Measurements from ENCODE around the gene HCN2. TPM values are rescaled to one million over a fixed set of nuclear protein-coding genes. Genes with fewer than 3 reads are reported as not detected.

The HCN2 gene
- total RNA-seq, 5 donors from 2014 or later (not counting 1 experiment from before 2014, with no cell fraction given): 0.93 to 4.4 (median 3.6) TPM

- peaks cover 19 to 25% (median 25%) of the 10 kb centered on the region in 3 donors for H3K4me1 Mint-ChIP-seq
- ChIA-PET CTCF (no interaction called here), POLR2A (no interaction called here)
- peaks cover 12% of the 10 kb centered on the region for H3K36me3 Mint-ChIP-seq
- H3K4me3 Mint-ChIP-seq: no peak overlapping the region
- no peaks in the 10 kb centered on the region for H3K27me3 Mint-ChIP-seq
- Histone ChIP-seq H3K9me3 (no peaks in the 10 kb centered on the region), H3K36me3 (ENCODE audit: control insufficient read depth in 2 of 2, extremely low read depth in 1 of 2, insufficient read depth in 1 of 2, low read length in 1 of 2) (peaks cover 2 to 13% of the 10 kb centered on the region in 2 donors), H3K4me1 (ENCODE audit: control insufficient read depth in 1 of 2, extremely low read depth in 1 of 2, insufficient read depth in 2 of 2, low read length in 2 of 2) (peaks cover 3 to 41% of the 10 kb centered on the region in 2 experiments), H3K27ac (ENCODE audit: low read length) (no peak overlapping the region), H3K27me3 (replicated peaks in 1 of 2; ENCODE audit: control insufficient read depth in 2 of 2, extremely low read depth in 1 of 2, insufficient read depth in 2 of 2, low read length in 1 of 2) (peaks cover 0 to 2% of the 10 kb centered on the region in 2 experiments), H3K4me3 (ENCODE audit: control insufficient read depth in 1 of 2, extremely low read depth in 1 of 2, low read length in 1 of 2) (no peak overlapping the region)
- DNase-seq: no peak
- ATAC-seq (replicated peaks in 1 of 4): no peak
- no peak overlapping the region for H3K27ac Mint-ChIP-seq
- WGBS (ENCODE audit: insufficient coverage): 86% methylated on average over 50 of the region's 54 CpGs
- no peaks in the 10 kb centered on the region for H3K9me3 Mint-ChIP-seq
Measured at GRCh38 chr19:613732-614567, 24.3 kb downstream of the HCN2 start.

- H3K4me3 ChIP-seq (ENCODE audit: control insufficient read depth in 1 of 2, extremely low read depth in 1 of 2, low read length in 1 of 2): no peak overlapping the region
- Mint-ChIP-seq H3K27me3 (no peaks in the 10 kb centered on the region), H3K9me3 (no peaks in the 10 kb centered on the region), H3K36me3 (peaks cover 14% of the 10 kb centered on the region), H3K27ac (no peak overlapping the region), H3K4me1 (peaks cover 13 to 20% (median 17%) of the 10 kb centered on the region in 3 donors), H3K4me3 (peak overlapping the region in 2 of 3 donors; percentile 19 to 68)
- 45% methylated on average over 29 of the region's 33 CpGs for WGBS (ENCODE audit: insufficient coverage)
- H3K36me3 ChIP-seq (ENCODE audit: control insufficient read depth in 2 of 2, extremely low read depth in 1 of 2, insufficient read depth in 1 of 2, low read length in 1 of 2): peaks cover 2 to 27% of the 10 kb centered on the region in 2 donors
- ATAC-seq (replicated peaks in 1 of 4): no peak
- peak in 1 of 35 experiments; percentile 23 for DNase-seq
- peaks cover 0 to 25% of the 10 kb centered on the region in 2 experiments for H3K4me1 ChIP-seq (ENCODE audit: control insufficient read depth in 1 of 2, extremely low read depth in 1 of 2, insufficient read depth in 2 of 2, low read length in 2 of 2)
- ChIA-PET POLR2A (no interaction called here), CTCF (no interaction called here)
- H3K27ac ChIP-seq (ENCODE audit: low read length): no peak overlapping the region
- H3K9me3 ChIP-seq: no peaks in the 10 kb centered on the region
- peaks cover 0 to 2% of the 10 kb centered on the region in 2 experiments for H3K27me3 ChIP-seq (replicated peaks in 1 of 2; ENCODE audit: control insufficient read depth in 2 of 2, extremely low read depth in 1 of 2, insufficient read depth in 2 of 2, low read length in 1 of 2)
Measured at GRCh38 chr19:615619-616018, 25.9 kb downstream of the HCN2 start.

- ChIA-PET CTCF (no interaction called here), POLR2A (no interaction called here)
- H3K9me3 Mint-ChIP-seq: no peaks in the 10 kb centered on the region
- Histone ChIP-seq H3K27ac (ENCODE audit: low read length) (no peak overlapping the region), H3K4me3 (ENCODE audit: control insufficient read depth in 1 of 2, extremely low read depth in 1 of 2, low read length in 1 of 2) (no peak overlapping the region), H3K27me3 (replicated peaks in 1 of 2; ENCODE audit: control insufficient read depth in 2 of 2, extremely low read depth in 1 of 2, insufficient read depth in 2 of 2, low read length in 1 of 2) (peaks cover 0 to 2% of the 10 kb centered on the region in 2 experiments), H3K36me3 (ENCODE audit: control insufficient read depth in 2 of 2, extremely low read depth in 1 of 2, insufficient read depth in 1 of 2, low read length in 1 of 2) (peaks cover 2 to 27% of the 10 kb centered on the region in 2 donors), H3K4me1 (ENCODE audit: control insufficient read depth in 1 of 2, extremely low read depth in 1 of 2, insufficient read depth in 2 of 2, low read length in 2 of 2) (peaks cover 0 to 19% of the 10 kb centered on the region in 2 experiments), H3K9me3 (no peaks in the 10 kb centered on the region)
- H3K36me3 Mint-ChIP-seq: peaks cover 14% of the 10 kb centered on the region
- no peak for ATAC-seq (replicated peaks in 1 of 4)
- H3K27me3 Mint-ChIP-seq: no peaks in the 10 kb centered on the region
- H3K4me3 Mint-ChIP-seq: no peak overlapping the region
- H3K4me1 Mint-ChIP-seq: peaks cover 9 to 14% (median 13%) of the 10 kb centered on the region in 3 donors
- WGBS (ENCODE audit: insufficient coverage): 53% methylated on average over 70 of the region's 97 CpGs
- no peak for DNase-seq
- no peak overlapping the region for H3K27ac Mint-ChIP-seq
Measured at GRCh38 chr19:616062-616700, 26.5 kb downstream of the HCN2 start.

- Histone ChIP-seq H3K27me3 (replicated peaks in 1 of 2; ENCODE audit: control insufficient read depth in 2 of 2, extremely low read depth in 1 of 2, insufficient read depth in 2 of 2, low read length in 1 of 2) (peaks cover 0 to 2% of the 10 kb centered on the region in 2 experiments), H3K27ac (ENCODE audit: low read length) (no peak overlapping the region), H3K9me3 (no peaks in the 10 kb centered on the region), H3K36me3 (ENCODE audit: control insufficient read depth in 2 of 2, extremely low read depth in 1 of 2, insufficient read depth in 1 of 2, low read length in 1 of 2) (peaks cover 5 to 32% of the 10 kb centered on the region in 2 donors), H3K4me3 (ENCODE audit: control insufficient read depth in 1 of 2, extremely low read depth in 1 of 2, low read length in 1 of 2) (no peak overlapping the region), H3K4me1 (ENCODE audit: control insufficient read depth in 1 of 2, extremely low read depth in 1 of 2, insufficient read depth in 2 of 2, low read length in 2 of 2) (peaks cover 0 to 12% of the 10 kb centered on the region in 2 experiments)
- Mint-ChIP-seq H3K4me1 (peaks cover 6 to 9% (median 9%) of the 10 kb centered on the region in 3 donors), H3K36me3 (peaks cover 14% of the 10 kb centered on the region), H3K27me3 (no peaks in the 10 kb centered on the region), H3K4me3 (no peak overlapping the region), H3K9me3 (no peaks in the 10 kb centered on the region), H3K27ac (no peak overlapping the region)
- ChIA-PET CTCF (interaction anchor here in 1 of 2 donors (0.6 kb wide), 1 partner anchor 27 kb away, joined by 6 read pairs; the partner anchor contains the start of gene HCN2), POLR2A (no interaction called here)
- no peak for DNase-seq
- ATAC-seq (replicated peaks in 1 of 4): no peak
- 93% methylated on average over 24 of the region's 58 CpGs for WGBS (ENCODE audit: insufficient coverage)
Measured at GRCh38 chr19:616747-617526, 27.3 kb downstream of the HCN2 start.

GRCh38 chr19:617551-618246, 28.0 kb downstream of the HCN2 start:
- H3K27me3 ChIP-seq (replicated peaks in 1 of 2; ENCODE audit: control insufficient read depth in 2 of 2, extremely low read depth in 1 of 2, insufficient read depth in 2 of 2, low read length in 1 of 2): peaks cover 0 to 2% of the 10 kb centered on the region in 2 experiments
- DNase-seq: no peak
- WGBS (ENCODE audit: insufficient coverage): 91% methylated on average over 18 of the region's 29 CpGs
- Mint-ChIP-seq H3K4me1 (peaks cover 6 to 9% (median 9%) of the 10 kb centered on the region in 3 donors), H3K4me3 (no peak overlapping the region), H3K27ac (no peak overlapping the region), H3K36me3 (peaks cover 14% of the 10 kb centered on the region), H3K27me3 (no peaks in the 10 kb centered on the region), H3K9me3 (no peaks in the 10 kb centered on the region)
- ChIA-PET POLR2A (no interaction called here), CTCF (interaction anchor here in 1 of 2 donors (0.6 kb wide), 1 partner anchor 28 kb away, joined by 6 read pairs; the partner anchor contains the start of gene HCN2)
- peaks cover 0 to 9% of the 10 kb centered on the region in 2 experiments for H3K4me1 ChIP-seq (ENCODE audit: control insufficient read depth in 1 of 2, extremely low read depth in 1 of 2, insufficient read depth in 2 of 2, low read length in 2 of 2)
- H3K36me3 ChIP-seq (ENCODE audit: control insufficient read depth in 2 of 2, extremely low read depth in 1 of 2, insufficient read depth in 1 of 2, low read length in 1 of 2): peaks cover 10 to 34% of the 10 kb centered on the region in 2 donors
- ATAC-seq (replicated peaks in 1 of 4): no peak
- no peak overlapping the region for H3K4me3 ChIP-seq (ENCODE audit: control insufficient read depth in 1 of 2, extremely low read depth in 1 of 2, low read length in 1 of 2)
- H3K27ac ChIP-seq (ENCODE audit: low read length): no peak overlapping the region
- H3K9me3 ChIP-seq: no peaks in the 10 kb centered on the region
